HepG2 (cell line): ENCODE data around the gene SCFD1. TPM values are rescaled to one million over a fixed set of nuclear protein-coding genes. Genes with fewer than 3 reads are reported as not detected.
"Not testable (repeated sequence)": the region's sequence is repeated elsewhere in the genome, so short reads cannot be mapped to it uniquely, and the experiment has no call there.

Source experiments
- ADNP ChIP-seq: sonication (generic); formaldehyde crosslinking; IDR thresholded peaks from 2 replicates; pipeline ENCODE4 v1.4.0; 2020; ENCODE audit warnings: missing genetic modification reagents
- CBFB ChIP-seq: sonication (generic); formaldehyde crosslinking; IDR thresholded peaks from 2 replicates; pipeline ENCODE4 v1.4.0; 2020; ENCODE audit warnings: missing genetic modification reagents
- HDAC1 ChIP-seq: sonication (generic); formaldehyde crosslinking; IDR thresholded peaks from 2 replicates; pipeline ENCODE4 v1.5.1; 2020; ENCODE audit warnings: mild to moderate bottlenecking, missing genetic modification reagents
- TFAP4 ChIP-seq: sonication (generic); IDR thresholded peaks from 2 replicates; pipeline ENCODE4 v1.6.1; 2016; ENCODE audit warnings: low read depth, borderline replicate concordance
- ZBTB40 ChIP-seq, 2 experiments: fragments of 450-650 bp in 1 of 2; sonication (generic) in 1 of 2; formaldehyde crosslinking in 1 of 2; IDR thresholded peaks; 2 replicates each; pipeline versions ENCODE4 v1.6.1 to v1.8.0; 2016 to 2022; ENCODE audit warnings: antibody characterized with exemption in 1 of 2, mild to moderate bottlenecking in 1 of 2, missing genetic modification reagents in 1 of 2
- ZNF292 ChIP-seq: sonication (generic); formaldehyde crosslinking; IDR thresholded peaks from 2 replicates; pipeline ENCODE4 v1.8.1; 2022; ENCODE audit warnings: mild to moderate bottlenecking, low read depth, missing genetic modification reagents, borderline replicate concordance
- ZNF331 ChIP-seq: sonication (generic); formaldehyde crosslinking; IDR thresholded peaks from 2 replicates; pipeline ENCODE4 v1.4.0; 2020; ENCODE audit warnings: missing genetic modification reagents
- ZNF335 ChIP-seq: sonication (generic); formaldehyde crosslinking; IDR thresholded peaks from 2 replicates; pipeline ENCODE4 v1.4.0; 2020; ENCODE audit warnings: missing genetic modification reagents
- ZSCAN20 ChIP-seq: sonication (generic); formaldehyde crosslinking; IDR thresholded peaks from 2 replicates; pipeline ENCODE4 v1.4.0; 2020; ENCODE audit warnings: missing genetic modification reagents, mild to moderate bottlenecking, borderline replicate concordance
- polyA plus RNA-seq, 8 experiments: library from polyadenylated mRNA; depleted of rRNA in 3 of 8; stranded (reverse) in 7 of 8; unstranded in 1 of 8; fragments of >200 nt; fragmentation: Illumina TruSeq in 4 of 8; extraction: Trizol in 4 of 8; gene quantifications; 2 replicates each; pipeline versions ENCODE4 v1.2.1 to v1.2.3, GENCODE V29; 2011 to 2016; ENCODE audit warnings: low read depth in 4 of 8, missing spikeins in 1 of 8, mixed read lengths in 1 of 8; ENCODE audit not compliant: insufficient read depth in 1 of 8
- total RNA-seq, 5 experiments: library from RNA; depleted of rRNA; stranded (reverse); fragments of >200 nt; fragmentation: Illumina TruSeq; extraction: Trizol; gene quantifications; 2 replicates each; pipeline ENCODE4 v1.2.3, GENCODE V29; 2016; ENCODE audit warnings: low read depth in 1 of 5
- TF ChIP-seq, protein P1 (sequence below): IDR thresholded peaks from 2 replicates; pipeline ENCODE4 v1.6.1; 2018; ENCODE audit warnings: missing genetic modification reagents, mild to moderate bottlenecking, missing compliant biosample characterization
- TF ChIP-seq, protein P2 (sequence below): sonication (generic); formaldehyde crosslinking; IDR thresholded peaks from 2 replicates; pipeline ENCODE4 v1.4.0; 2020; ENCODE audit warnings: missing genetic modification reagents
- TF ChIP-seq, protein P3 (sequence below): sonication (generic); formaldehyde crosslinking; IDR thresholded peaks from 2 replicates; pipeline ENCODE4 v1.4.0; 2020; ENCODE audit warnings: missing genetic modification reagents

SCFD1 gene
- total and polyA plus RNA-seq, 2 of the 13 experiments (the other 11 are each of a cell fraction or from before 2014, with no cell fraction given), result 235 to 256 TPM

DNA sequence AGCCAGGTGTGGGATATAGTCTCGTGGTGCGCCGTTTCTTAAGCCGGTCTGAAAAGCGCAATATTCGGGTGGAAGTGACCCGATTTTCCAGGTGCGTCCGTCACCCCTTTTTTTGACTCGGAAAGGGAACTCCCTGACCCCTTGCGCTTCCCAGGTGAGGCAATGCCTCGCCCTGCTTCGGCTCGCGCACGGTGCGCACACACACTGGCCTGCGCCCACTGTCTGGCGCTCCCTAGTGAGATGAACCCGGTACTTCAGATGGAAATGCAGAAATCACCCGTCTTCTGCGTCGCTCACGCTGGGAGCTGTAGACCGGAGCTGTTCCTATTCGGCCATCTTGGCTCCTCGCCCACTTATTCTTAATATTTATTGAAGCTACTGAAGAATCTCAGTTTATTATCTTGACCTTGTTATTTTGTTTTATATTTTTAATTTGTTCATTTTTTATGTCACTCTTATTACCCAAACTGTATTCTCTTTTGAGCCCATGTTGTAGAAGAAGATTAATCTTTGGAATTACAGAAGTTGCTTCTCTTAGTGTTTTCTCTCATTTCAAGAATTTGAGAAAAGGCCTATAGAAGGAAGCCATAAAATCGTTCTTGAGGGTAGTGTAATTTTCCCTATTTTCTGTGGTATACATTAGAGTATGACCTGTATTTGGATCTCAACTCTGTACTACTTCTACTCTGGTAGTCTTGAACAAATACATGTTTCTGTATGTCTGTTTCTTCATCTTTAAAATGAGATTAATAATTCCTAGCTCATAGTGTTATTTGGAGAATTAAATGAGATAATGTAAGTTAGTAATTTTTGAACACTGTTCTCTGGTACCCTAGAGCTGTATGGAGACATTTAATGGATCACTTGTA, 68.6 kb downstream of the SCFD1 start (continued):
- TF ChIP-seq ZSCAN20 (CRISPR knock-in tag) (0 out of 2 replicates have a peak, but pooled peaks have one; percentile 72), ZBTB40 (IDR thresholded peaks at IDR 0.05) (peak; percentile 39; the same call in 1 of the 2 replicates), HDAC1 (CRISPR knock-in tag) (peak; percentile 48), ZNF292 (0 out of 2 replicates have a peak, but pooled peaks have one; percentile 61), ADNP (peak; percentile 67; the same call in 1 of the 2 replicates), ZNF331 (CRISPR knock-in tag) (peak; percentile 74; the same call in 1 of the 2 replicates), ZNF335 (CRISPR knock-in tag) (0 out of 2 replicates have a peak, but pooled peaks have one; percentile 42), CBFB (CRISPR knock-in tag) (0 out of 2 replicates have a peak, but pooled peaks have one; percentile 16), TFAP4 (peak; percentile 45; the same call in 1 of the 2 replicates)
- TF ChIP-seq ZBTB40 (CRISPR knock-in tag; IDR thresholded peaks at IDR 0.05), result not testable (repeated sequence)
- TF ChIP-seq, protein P1, sequence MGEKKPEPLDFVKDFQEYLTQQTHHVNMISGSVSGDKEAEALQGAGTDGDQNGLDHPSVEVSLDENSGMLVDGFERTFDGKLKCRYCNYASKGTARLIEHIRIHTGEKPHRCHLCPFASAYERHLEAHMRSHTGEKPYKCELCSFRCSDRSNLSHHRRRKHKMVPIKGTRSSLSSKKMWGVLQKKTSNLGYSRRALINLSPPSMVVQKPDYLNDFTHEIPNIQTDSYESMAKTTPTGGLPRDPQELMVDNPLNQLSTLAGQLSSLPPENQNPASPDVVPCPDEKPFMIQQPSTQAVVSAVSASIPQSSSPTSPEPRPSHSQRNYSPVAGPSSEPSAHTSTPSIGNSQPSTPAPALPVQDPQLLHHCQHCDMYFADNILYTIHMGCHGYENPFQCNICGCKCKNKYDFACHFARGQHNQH (CRISPR knock-in tag), result peak; percentile 50; the same call in 1 of the 2 replicates
- TF ChIP-seq, protein P2, sequence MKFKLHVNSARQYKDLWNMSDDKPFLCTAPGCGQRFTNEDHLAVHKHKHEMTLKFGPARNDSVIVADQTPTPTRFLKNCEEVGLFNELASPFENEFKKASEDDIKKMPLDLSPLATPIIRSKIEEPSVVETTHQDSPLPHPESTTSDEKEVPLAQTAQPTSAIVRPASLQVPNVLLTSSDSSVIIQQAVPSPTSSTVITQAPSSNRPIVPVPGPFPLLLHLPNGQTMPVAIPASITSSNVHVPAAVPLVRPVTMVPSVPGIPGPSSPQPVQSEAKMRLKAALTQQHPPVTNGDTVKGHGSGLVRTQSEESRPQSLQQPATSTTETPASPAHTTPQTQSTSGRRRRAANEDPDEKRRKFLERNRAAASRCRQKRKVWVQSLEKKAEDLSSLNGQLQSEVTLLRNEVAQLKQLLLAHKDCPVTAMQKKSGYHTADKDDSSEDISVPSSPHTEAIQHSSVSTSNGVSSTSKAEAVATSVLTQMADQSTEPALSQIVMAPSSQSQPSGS, result peak; percentile 43; the same call in 1 of the 2 replicates
- TF ChIP-seq, protein P3, sequence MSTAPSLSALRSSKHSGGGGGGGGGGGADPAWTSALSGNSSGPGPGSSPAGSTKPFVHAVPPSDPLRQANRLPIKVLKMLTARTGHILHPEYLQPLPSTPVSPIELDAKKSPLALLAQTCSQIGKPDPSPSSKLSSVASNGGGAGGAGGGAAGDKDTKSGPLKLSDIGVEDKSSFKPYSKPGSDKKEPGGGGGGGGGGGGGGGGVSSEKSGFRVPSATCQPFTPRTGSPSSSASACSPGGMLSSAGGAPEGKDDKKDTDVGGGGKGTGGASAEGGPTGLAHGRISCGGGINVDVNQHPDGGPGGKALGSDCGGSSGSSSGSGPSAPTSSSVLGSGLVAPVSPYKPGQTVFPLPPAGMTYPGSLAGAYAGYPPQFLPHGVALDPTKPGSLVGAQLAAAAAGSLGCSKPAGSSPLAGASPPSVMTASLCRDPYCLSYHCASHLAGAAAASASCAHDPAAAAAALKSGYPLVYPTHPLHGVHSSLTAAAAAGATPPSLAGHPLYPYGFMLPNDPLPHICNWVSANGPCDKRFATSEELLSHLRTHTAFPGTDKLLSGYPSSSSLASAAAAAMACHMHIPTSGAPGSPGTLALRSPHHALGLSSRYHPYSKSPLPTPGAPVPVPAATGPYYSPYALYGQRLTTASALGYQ (CRISPR knock-in tag), result peak; percentile 38; the same call in 1 of the 2 replicates
